Measurements from ENCODE around the gene ABCA8.
"Not testable (repeated sequence)": the region's sequence is repeated elsewhere in the genome, so short reads cannot be mapped to it uniquely, and the experiment has no call there.

ABCA8 gene

GRCh38 chr17:68953340-68953997, 1.7 kb downstream of the ABCA8 start:
- no peaks in the 10 kb centered on the region for H3K9me3 Mint-ChIP-seq (ENCODE audit: low read depth)
- no peak overlapping the region for H3K4me3 Mint-ChIP-seq
- no peak overlapping the region for H3K27ac Mint-ChIP-seq
- peaks cover 5% of the 10 kb centered on the region for H3K27me3 Mint-ChIP-seq
- no peaks in the 10 kb centered on the region for H3K36me3 Mint-ChIP-seq
- no peaks in the 10 kb centered on the region for H3K4me1 Mint-ChIP-seq (ENCODE audit: low read depth)

GRCh38 chr17:68950725-68951124, 4.5 kb downstream of the ABCA8 start:
- Mint-ChIP-seq H3K27ac (no peak overlapping the region), H3K27me3 (peaks cover 5% of the 10 kb centered on the region), H3K9me3 (ENCODE audit: low read depth) (no peaks in the 10 kb centered on the region), H3K4me1 (ENCODE audit: low read depth) (no peaks in the 10 kb centered on the region), H3K36me3 (no peaks in the 10 kb centered on the region), H3K4me3 (no peak overlapping the region)

DNA sequence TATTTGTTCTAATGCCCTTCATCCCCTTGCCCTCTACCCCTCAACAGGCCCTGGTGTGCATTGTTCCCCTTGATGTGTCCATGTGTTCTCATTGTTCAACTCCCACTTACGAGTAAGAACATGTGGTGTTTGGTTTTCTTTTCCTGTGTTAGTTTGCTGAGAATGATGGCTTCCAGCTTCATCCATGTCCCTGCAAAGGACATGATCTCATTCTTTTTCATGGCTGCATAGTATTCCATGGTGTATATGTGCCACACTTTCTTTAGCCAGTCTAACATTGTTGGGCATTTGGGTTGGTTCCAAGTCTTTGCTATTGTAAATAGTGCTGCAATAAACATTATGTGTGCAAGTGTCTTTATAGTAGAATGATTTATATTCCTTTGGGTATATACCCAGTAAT, 7.3 kb downstream of the ABCA8 start:
- not testable (repeated sequence) for H3K4me1 Mint-ChIP-seq (ENCODE audit: low read depth); H3K27me3 Mint-ChIP-seq; H3K9me3 Mint-ChIP-seq (ENCODE audit: low read depth); H3K27ac Mint-ChIP-seq; H3K36me3 Mint-ChIP-seq; H3K4me3 Mint-ChIP-seq

- no peaks in the 10 kb centered on the region for H3K4me1 Mint-ChIP-seq (ENCODE audit: low read depth)
- H3K36me3 Mint-ChIP-seq = no peaks in the 10 kb centered on the region
- peaks cover 3% of the 10 kb centered on the region for H3K27me3 Mint-ChIP-seq
- H3K4me3 Mint-ChIP-seq = no peak overlapping the region
- no peak overlapping the region for H3K27ac Mint-ChIP-seq
- no peaks in the 10 kb centered on the region for H3K9me3 Mint-ChIP-seq (ENCODE audit: low read depth)
These were observed 10.7 kb downstream of the ABCA8 start for GRCh38 chr17:68944435-68945035.

- H3K4me1 Mint-ChIP-seq (ENCODE audit: low read depth); H3K9me3 Mint-ChIP-seq (ENCODE audit: low read depth); H3K27ac Mint-ChIP-seq; H3K4me3 Mint-ChIP-seq; H3K27me3 Mint-ChIP-seq; H3K36me3 Mint-ChIP-seq: not testable (repeated sequence)
These were observed 11.4 kb downstream of the ABCA8 start for GRCh38 chr17:68943812-68944182.

DNA sequence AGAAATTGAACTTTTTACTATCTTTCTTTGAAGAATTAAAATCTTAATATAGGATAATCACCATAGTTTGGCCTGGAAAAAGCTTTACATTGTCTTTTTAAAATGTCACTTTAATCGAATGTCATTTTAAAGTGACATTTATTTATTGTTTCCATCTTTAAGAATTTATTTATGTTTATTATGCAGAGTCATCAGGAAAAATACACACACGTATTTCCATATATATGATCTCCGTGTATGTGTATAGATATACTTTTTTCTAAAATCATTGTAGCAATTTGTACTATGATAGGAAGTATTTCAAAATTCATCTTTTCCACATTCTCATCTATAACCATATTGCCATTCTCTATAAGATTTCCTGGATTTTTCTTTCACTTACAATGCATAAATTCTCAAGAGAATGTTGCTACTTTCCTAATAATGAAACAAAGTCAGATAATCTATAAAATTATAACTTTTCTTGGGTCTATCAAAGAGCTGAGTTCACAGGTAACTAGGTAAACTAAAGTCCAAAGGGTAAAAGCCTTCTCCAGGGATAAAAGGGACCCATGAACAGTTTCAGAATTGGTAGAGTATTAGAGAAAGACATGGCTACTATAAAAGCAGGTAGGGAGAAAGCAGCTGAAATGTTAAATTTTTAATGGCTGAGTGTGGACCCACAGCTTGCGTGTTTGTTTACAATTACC, 11.9 kb downstream of the ABCA8 start:
- Mint-ChIP-seq H3K9me3 (ENCODE audit: low read depth) (no peaks in the 10 kb centered on the region), H3K36me3 (no peaks in the 10 kb centered on the region), H3K27ac (no peak overlapping the region), H3K4me3 (no peak overlapping the region), H3K4me1 (ENCODE audit: low read depth) (no peaks in the 10 kb centered on the region), H3K27me3 (peaks cover 5% of the 10 kb centered on the region)

GRCh38 chr17:68942389-68942788, 12.8 kb downstream of the ABCA8 start:
- no peaks in the 10 kb centered on the region for H3K4me1 Mint-ChIP-seq (ENCODE audit: low read depth)
- H3K36me3 Mint-ChIP-seq = no peaks in the 10 kb centered on the region
- H3K4me3 Mint-ChIP-seq = no peak overlapping the region

DNA sequence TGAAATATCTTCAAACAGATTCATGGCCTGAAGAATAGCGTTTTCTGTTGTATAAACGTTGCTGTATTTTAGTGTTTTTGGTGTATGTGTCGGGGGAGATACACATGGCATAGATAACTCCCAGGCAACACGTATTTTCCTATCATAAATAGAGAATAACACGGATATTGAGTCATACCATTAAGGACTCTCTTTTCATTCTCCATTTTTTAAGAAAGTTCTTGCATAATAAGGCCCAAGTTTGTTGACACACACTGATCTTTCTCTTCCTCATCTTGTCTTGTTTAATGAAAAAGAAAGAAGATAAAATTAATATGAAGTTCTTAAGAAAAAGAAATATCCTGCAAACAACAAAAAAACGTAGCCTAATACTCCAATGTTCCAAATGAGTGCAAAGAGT, 13.4 kb downstream of the ABCA8 start:
- Mint-ChIP-seq H3K36me3 (no peaks in the 10 kb centered on the region), H3K4me1 (ENCODE audit: low read depth) (no peaks in the 10 kb centered on the region), H3K4me3 (no peak overlapping the region), H3K9me3 (ENCODE audit: low read depth) (no peaks in the 10 kb centered on the region), H3K27me3 (peaks cover 7% of the 10 kb centered on the region), H3K27ac (no peak overlapping the region)

More at GRCh38 chr17:68942389-68942788, 12.8 kb downstream of the ABCA8 start:
- no peak overlapping the region for H3K27ac Mint-ChIP-seq
- H3K27me3 Mint-ChIP-seq = peaks cover 7% of the 10 kb centered on the region
- H3K9me3 Mint-ChIP-seq (ENCODE audit: low read depth) = no peaks in the 10 kb centered on the region

GRCh38 chr17:68939195-68939594, 16.0 kb downstream of the ABCA8 start:
- no peaks in the 10 kb centered on the region for H3K36me3 Mint-ChIP-seq
- no peak overlapping the region for H3K27ac Mint-ChIP-seq
- no peaks in the 10 kb centered on the region for H3K9me3 Mint-ChIP-seq (ENCODE audit: low read depth)
- no peaks in the 10 kb centered on the region for H3K4me1 Mint-ChIP-seq (ENCODE audit: low read depth)
- H3K27me3 Mint-ChIP-seq = peaks cover 11% of the 10 kb centered on the region
- H3K4me3 Mint-ChIP-seq = no peak overlapping the region

DNA sequence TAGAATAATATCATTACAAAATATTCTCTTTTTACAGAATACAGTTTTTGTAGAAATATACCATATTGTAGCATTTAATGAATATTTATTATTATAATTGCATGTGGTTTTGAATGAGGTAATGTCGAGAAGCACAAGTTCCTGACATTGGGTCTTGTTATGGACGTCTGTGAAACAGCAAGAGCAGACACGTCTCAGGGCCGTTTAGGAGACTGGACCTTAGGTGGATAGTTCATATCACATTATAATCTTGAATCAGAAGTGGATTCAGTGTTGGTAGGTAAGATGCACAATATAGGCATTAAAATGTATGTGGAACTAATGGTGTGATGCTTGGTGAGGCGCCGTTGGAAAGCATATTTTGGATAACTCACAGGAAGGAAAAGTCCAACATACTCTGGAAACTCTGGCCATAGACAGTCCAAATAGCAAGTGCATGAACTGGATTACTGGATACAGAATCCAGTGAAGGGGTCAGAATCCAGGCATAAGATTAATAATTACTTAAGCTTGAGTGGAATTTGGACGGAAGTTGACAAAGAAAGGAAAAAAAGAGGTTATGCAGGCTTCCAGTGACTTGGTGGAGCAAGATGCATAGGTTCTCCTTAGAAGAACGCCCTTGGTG, 17.2 kb downstream of the ABCA8 start:
- Mint-ChIP-seq H3K27ac (no peak overlapping the region), H3K4me3 (no peak overlapping the region), H3K9me3 (ENCODE audit: low read depth) (no peaks in the 10 kb centered on the region), H3K27me3 (peaks cover 8% of the 10 kb centered on the region), H3K36me3 (no peaks in the 10 kb centered on the region), H3K4me1 (ENCODE audit: low read depth) (no peaks in the 10 kb centered on the region)

GRCh38 chr17:68927516-68927915, 27.7 kb downstream of the ABCA8 start:
- Mint-ChIP-seq H3K4me3 (no peak overlapping the region), H3K27me3 (peaks cover 8% of the 10 kb centered on the region)

GRCh38 chr17:68924793-68925720, 30.1 kb downstream of the ABCA8 start:
- Mint-ChIP-seq H3K4me1 (ENCODE audit: low read depth) (no peaks in the 10 kb centered on the region), H3K27ac (no peak overlapping the region), H3K9me3 (ENCODE audit: low read depth) (no peaks in the 10 kb centered on the region), H3K4me3 (no peak overlapping the region), H3K36me3 (no peaks in the 10 kb centered on the region), H3K27me3 (peaks cover under 1% of the 10 kb centered on the region)

More at GRCh38 chr17:68927516-68927915, 27.7 kb downstream of the ABCA8 start:
- no peaks in the 10 kb centered on the region for H3K9me3 Mint-ChIP-seq (ENCODE audit: low read depth)
- no peaks in the 10 kb centered on the region for H3K4me1 Mint-ChIP-seq (ENCODE audit: low read depth)
- no peak overlapping the region for H3K27ac Mint-ChIP-seq
- H3K36me3 Mint-ChIP-seq = no peaks in the 10 kb centered on the region

DNA sequence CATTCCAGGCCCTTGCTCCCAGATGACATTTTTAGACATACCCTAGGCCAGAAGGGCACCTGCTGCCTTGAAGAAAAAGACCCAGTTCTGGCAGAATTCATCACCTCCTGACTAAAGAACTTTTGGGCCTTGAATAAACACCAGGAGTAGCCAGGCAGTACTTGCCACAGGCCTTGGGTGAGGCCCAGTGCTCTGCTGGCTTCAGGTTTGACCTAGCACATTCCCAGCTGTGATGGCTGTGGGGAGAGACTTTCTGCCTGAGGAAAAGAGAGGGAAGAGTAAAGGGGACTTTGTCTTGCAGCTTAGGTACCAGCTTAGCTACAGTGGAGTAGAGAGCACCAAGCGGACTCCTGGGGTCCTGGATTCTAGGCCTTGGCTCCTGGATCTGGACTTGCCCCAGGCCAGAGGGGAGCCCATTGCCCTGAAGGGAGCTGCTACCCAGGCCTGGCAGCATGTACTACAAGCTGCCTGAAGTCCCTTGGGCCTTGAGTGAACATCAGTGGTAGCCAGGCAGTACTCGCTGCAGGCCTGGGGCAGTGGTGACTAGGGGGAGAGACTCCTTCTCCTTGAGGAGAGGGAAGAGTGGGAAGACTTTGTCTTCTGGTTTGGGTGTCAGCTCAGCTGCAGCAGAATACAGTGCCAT, 44.3 kb downstream of the ABCA8 start:
- Mint-ChIP-seq H3K27ac (no peak overlapping the region), H3K27me3 (no peaks in the 10 kb centered on the region), H3K36me3 (no peaks in the 10 kb centered on the region), H3K9me3 (ENCODE audit: low read depth) (peaks cover 6% of the 10 kb centered on the region), H3K4me3 (no peak overlapping the region), H3K4me1 (ENCODE audit: low read depth) (no peaks in the 10 kb centered on the region)

- Mint-ChIP-seq H3K4me3 (no peak overlapping the region), H3K27ac (no peak overlapping the region), H3K36me3 (no peaks in the 10 kb centered on the region), H3K9me3 (ENCODE audit: low read depth) (peaks cover 6% of the 10 kb centered on the region), H3K27me3 (no peaks in the 10 kb centered on the region), H3K4me1 (ENCODE audit: low read depth) (no peaks in the 10 kb centered on the region)
These were observed 44.9 kb downstream of the ABCA8 start for GRCh38 chr17:68910251-68910705.

Data from activated naive CD8-positive, alpha-beta T cell (primary cell).